Fibroblast of villous mesenchyme (primary cell): ENCODE results near the gene CDH4. TPM values are rescaled to one million over a fixed set of nuclear protein-coding genes. Genes with fewer than 3 reads are reported as not detected.
A peak's percentile ranks its signal among the peaks of the same experiment; 100 is the strongest.

Source experiments
- DNase-seq: peaks from one replicate; pipeline ENCODE4 v3.0.0-alpha.2; 2010; ENCODE audit warnings: low read depth
- H3K4me3 ChIP-seq: 2 replicates; pipeline ENCODE4 v1.5.1; 2011; ENCODE audit warnings: low read depth, mild to moderate bottlenecking, low read length
- total RNA-seq: library from RNA; depleted of rRNA; stranded (reverse); fragments of >200 nt; gene quantifications from 2 replicates; pipeline ENCODE4 v1.2.3, GENCODE V29; 2012
- TF ChIP-seq, protein P1 (sequence below): IDR thresholded peaks from 2 replicates; pipeline ENCODE4 v1.5.1; 2012; ENCODE audit warnings: low read depth, mild to moderate bottlenecking, low read length; ENCODE audit not compliant: insufficient read depth

CDH4 gene
- total RNA-seq, 1 donor = 1.7 TPM

DNA sequence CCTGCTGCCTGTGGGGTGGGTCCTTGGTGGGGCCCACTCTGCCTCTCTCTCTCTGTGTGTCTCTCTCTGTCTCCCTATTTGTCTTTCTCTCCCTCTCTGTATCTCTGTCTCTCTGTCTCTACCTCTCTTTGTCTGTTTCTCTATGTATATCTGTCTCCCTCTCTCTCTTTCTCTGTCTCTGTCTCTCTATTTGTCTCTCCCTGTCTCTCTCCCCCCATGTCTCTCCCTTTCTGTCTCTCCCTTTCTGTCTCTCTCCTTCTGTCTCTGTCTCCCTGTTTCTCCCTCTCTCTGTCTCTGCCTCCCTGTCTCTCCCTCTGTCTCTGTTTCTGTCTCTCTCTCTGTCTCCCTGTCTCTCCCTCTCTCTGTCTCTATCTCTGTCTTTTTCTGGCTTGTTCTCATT lies 353.2 kb downstream of the CDH4 start:
- no peak overlapping the region for H3K4me3 ChIP-seq
- TF ChIP-seq, protein P1, sequence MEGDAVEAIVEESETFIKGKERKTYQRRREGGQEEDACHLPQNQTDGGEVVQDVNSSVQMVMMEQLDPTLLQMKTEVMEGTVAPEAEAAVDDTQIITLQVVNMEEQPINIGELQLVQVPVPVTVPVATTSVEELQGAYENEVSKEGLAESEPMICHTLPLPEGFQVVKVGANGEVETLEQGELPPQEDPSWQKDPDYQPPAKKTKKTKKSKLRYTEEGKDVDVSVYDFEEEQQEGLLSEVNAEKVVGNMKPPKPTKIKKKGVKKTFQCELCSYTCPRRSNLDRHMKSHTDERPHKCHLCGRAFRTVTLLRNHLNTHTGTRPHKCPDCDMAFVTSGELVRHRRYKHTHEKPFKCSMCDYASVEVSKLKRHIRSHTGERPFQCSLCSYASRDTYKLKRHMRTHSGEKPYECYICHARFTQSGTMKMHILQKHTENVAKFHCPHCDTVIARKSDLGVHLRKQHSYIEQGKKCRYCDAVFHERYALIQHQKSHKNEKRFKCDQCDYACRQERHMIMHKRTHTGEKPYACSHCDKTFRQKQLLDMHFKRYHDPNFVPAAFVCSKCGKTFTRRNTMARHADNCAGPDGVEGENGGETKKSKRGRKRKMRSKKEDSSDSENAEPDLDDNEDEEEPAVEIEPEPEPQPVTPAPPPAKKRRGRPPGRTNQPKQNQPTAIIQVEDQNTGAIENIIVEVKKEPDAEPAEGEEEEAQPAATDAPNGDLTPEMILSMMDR = no peak
- no peak for DNase-seq

DNA sequence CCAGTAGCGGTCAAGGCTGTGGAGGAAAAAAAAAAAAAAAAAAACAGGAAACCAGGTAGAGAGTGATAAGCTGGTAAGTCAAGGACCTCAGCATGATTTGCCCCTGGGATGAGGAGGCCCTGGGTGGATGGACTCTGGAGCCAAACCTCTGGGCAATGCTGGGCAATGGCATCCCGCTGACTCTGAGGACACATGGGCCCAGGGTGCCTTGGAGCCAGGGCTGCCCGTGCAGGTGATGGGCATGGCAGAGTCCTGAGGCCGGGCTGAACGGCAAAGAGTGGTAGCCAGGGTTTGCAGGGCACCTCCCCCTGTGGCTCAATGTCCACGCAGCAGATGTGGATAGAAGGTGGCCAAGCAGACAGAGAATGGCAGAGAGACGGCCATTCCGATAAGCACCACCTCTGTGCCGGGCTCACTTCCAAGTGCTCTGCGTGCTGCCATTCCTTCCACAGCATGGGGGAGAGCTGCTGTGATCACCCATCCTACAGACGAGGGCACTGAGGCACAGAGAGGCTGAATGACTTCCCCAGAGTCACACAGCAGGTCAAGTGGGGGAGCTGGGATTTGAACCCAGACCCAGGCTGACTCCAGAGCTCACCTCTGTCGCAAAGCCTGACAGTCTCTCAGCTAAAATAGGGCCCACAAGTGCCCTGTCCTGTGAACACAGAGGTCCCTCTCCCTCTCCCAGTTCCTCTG lies 353.9 kb downstream of the CDH4 start:
- no peak for DNase-seq
- TF ChIP-seq, protein P1 = no peak
- H3K4me3 ChIP-seq = no peak overlapping the region

DNA sequence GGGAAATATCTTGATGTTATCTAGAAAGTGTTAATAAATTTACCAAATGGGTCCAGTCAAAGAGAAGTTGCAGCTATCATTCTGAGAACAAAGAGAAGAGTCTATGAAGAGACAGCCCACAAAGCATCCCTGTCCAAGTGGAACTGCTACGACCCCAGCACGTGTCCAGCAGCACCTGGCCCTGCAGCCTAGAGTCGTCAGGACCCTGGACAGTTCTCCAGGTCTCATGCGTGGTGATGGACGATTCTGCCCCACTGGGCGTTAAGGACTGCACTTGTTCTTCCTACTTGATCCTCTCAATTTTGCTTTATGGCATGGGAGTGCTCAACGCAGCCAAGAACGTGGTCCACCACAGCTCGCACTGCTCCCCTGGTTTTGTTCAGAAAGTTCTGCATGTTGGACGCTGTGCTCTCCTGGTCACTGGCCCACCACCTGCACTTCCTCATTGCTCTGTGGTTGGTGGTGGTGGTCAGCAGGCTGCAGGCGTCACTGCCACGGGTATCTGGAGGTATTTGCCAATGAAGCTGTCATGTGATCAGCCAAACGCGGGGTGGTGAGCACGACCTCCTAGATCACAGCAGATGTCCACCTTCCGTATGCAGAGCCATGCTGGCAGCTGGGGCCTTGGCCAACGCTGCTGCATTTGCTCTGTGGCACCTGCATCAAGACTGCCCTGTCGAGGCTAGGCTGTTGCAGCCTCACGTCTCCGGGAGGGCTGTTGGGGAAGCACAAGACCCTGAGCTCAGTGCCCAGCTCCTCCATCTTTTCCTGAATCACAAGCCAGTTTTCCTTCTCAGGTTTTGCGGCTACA lies 356.4 kb downstream of the CDH4 start:
- no peak overlapping the region for H3K4me3 ChIP-seq
- TF ChIP-seq, protein P1 = no peak
- DNase-seq = peak; percentile 4

DNA sequence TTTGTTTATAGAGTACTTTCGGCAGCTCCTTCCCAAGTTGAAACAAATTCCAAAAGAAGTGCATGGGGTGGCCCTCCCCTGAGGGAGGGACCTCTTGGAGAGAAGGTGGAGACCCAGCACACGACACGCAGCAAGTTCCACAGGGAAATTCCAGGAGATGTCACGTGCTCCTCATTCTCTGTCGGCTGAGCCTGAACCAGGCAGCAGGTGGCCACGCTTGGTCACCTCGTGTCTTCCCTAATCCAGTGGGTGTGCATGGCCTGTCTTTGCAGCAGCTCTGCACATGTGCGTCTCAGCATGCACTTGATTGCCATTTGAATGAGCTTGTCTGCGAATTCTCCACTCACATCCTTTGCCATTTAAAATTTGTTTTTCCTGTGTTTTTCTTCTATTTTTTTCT lies 357.4 kb downstream of the CDH4 start:
- TF ChIP-seq, protein P1 = no peak
- no peak for DNase-seq
- no peak overlapping the region for H3K4me3 ChIP-seq

DNA sequence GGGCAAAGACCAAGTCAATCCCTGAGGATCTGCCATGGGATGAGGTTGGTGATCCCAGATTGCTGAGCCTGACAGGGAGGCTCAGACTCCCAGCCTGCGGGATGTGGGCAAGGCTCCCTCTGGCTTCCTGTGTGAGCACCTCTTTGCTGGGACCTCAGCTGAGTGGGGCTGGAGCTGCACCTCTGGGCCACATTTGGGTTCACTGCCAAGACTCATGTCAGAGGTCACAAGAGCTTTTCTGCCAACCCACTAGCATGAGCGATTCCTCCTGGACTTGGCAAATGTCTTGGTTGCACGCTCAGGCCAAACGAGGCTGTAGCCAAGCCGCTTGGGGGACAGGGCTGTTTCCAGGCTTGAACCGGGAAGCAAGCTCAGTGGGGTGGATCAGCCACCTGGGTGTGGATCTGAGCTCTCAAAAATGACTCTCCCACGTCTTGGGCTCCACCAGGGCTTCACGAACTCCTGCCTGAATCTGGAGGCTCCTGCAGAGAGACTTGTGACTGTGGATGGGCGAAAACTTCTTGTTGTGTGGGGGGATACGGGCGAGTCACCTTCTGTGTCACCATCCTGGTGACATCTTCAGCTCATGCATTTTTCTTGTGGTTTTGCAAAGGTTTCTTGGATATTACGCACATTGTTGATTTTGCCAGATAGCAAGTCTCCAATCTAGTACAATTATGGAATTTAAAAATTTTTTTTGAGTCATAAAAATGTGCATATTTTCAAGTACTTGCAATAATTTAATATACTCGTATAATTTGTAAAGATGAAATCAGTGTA lies 359.5 kb downstream of the CDH4 start:
- no peak for DNase-seq
- TF ChIP-seq, protein P1 = no peak
- no peak overlapping the region for H3K4me3 ChIP-seq

DNA sequence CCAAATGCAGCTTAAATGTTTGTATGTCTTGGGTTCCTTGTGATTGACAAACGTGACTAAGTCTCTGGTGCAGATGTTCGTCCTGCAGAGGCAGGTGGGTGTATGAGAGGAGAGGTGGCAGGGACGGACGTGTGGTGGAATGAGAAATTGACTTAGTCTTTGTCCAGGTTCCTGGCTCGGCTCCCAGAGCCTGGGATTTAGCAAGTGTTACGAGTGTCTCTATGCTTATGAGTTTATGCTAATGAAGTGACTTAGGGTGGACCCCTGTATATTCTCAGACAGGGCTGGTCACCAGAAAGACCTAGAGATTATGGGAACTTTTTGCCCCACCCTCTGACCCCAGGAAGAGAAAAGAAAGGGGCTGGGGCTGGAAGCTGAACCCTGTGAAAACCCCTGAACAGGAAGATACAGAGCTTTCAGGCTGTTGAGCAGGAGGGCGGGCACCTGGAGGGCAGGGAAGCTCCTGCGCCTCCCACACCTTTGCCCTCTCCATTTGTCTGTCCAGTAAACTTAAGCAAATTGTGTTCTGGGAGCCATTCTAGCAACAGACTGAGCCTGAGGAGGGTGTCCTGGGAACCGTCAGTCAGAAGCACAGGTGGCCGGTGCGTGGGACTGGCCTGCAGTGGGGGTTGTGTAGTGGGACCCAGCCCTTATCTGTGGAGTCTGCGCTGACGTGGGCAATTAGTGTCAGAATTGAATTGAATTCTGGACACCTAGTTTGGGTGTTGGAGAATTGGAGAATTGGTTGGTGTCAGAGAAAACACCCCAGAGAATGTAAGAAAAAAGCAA lies 362.1 kb downstream of the CDH4 start:
- H3K4me3 ChIP-seq = no peak overlapping the region
- no peak for DNase-seq
- TF ChIP-seq, protein P1 = no peak
